AG20443 (cell line): ENCODE measurements around the gene MICAL3.
A peak's percentile ranks its signal among the peaks of the same experiment; 100 is the strongest.

Source experiments
- DNase-seq: peaks from one replicate; pipeline ENCODE4 v3.0.0; 2012; ENCODE audit warnings: low spot score, mixed read lengths

The MICAL3 gene

GRCh38 chr22:17868771-17869170, 155.6 kb downstream of the MICAL3 start:
- no peak for DNase-seq

- no peak for DNase-seq
Measured at GRCh38 chr22:17867160-17867785, 157.1 kb downstream of the MICAL3 start.

GRCh38 chr22:17866621-17867020, 157.7 kb downstream of the MICAL3 start:
- DNase-seq = no peak

- no peak for DNase-seq
Measured at GRCh38 chr22:17866127-17866526, 158.2 kb downstream of the MICAL3 start.

GRCh38 chr22:17865183-17866055, 158.9 kb downstream of the MICAL3 start:
- no peak for DNase-seq

- no peak for DNase-seq
Measured at GRCh38 chr22:17864398-17865182, 159.8 kb downstream of the MICAL3 start.

GRCh38 chr22:17862646-17863181, 161.6 kb downstream of the MICAL3 start:
- DNase-seq = no peak

- DNase-seq = no peak
Measured at GRCh38 chr22:17861909-17862308, 162.5 kb downstream of the MICAL3 start.

- DNase-seq = no peak
Measured at GRCh38 chr22:17860220-17860965, 164.0 kb downstream of the MICAL3 start.

GRCh38 chr22:17858033-17858432, 166.3 kb downstream of the MICAL3 start:
- DNase-seq = no peak

- DNase-seq = no peak
Measured at GRCh38 chr22:17855572-17856290, 168.6 kb downstream of the MICAL3 start.

GRCh38 chr22:17853073-17853472, 171.3 kb downstream of the MICAL3 start:
- DNase-seq = no peak

GRCh38 chr22:17851759-17852158, 172.6 kb downstream of the MICAL3 start:
- DNase-seq = no peak

GRCh38 chr22:17847360-17848078, 176.8 kb downstream of the MICAL3 start:
- no peak for DNase-seq

GRCh38 chr22:17846326-17846992, 177.9 kb downstream of the MICAL3 start:
- DNase-seq = peak; percentile 53

- DNase-seq = peak; percentile 82
Measured at GRCh38 chr22:17845790-17846189, 178.6 kb downstream of the MICAL3 start.

- DNase-seq = no peak
Measured at GRCh38 chr22:17845327-17845726, 179.0 kb downstream of the MICAL3 start.

GRCh38 chr22:17844150-17844549, 180.2 kb downstream of the MICAL3 start:
- no peak for DNase-seq

- no peak for DNase-seq
Measured at GRCh38 chr22:17842386-17842785, 182.0 kb downstream of the MICAL3 start.

- DNase-seq = no peak
Measured at GRCh38 chr22:17841836-17842235, 182.5 kb downstream of the MICAL3 start.
